ENCODE data around the gene PACSIN1. TPM values are rescaled to one million over a fixed set of nuclear protein-coding genes. Genes with fewer than 3 reads are reported as not detected.
"Not testable (repeated sequence)": the region's sequence is repeated elsewhere in the genome, so short reads cannot be mapped to it uniquely, and the experiment has no call there.

The PACSIN1 gene
- total RNA-seq, 5 donors from 2014 or later (not counting 1 experiment from before 2014, with no cell fraction given) = 0.86 to 3.2 (median 2.4) TPM

GRCh38 chr6:34476447-34476846, 10.6 kb downstream of the PACSIN1 start:
- Histone ChIP-seq H3K27me3 (replicated peaks in 1 of 2; ENCODE audit: control insufficient read depth in 2 of 2, extremely low read depth in 1 of 2, insufficient read depth in 2 of 2, low read length in 1 of 2) (no peaks in the 10 kb centered on the region), H3K4me1 (ENCODE audit: control insufficient read depth in 1 of 2, extremely low read depth in 1 of 2, insufficient read depth in 2 of 2, low read length in 2 of 2) (no peaks in the 10 kb centered on the region), H3K4me3 (ENCODE audit: control insufficient read depth in 1 of 2, extremely low read depth in 1 of 2, low read length in 1 of 2) (no peak overlapping the region), H3K9me3 (no peaks in the 10 kb centered on the region), H3K36me3 (ENCODE audit: control insufficient read depth in 2 of 2, extremely low read depth in 1 of 2, insufficient read depth in 1 of 2, low read length in 1 of 2) (no peaks in the 10 kb centered on the region), H3K27ac (ENCODE audit: low read length) (no peak overlapping the region)
- Mint-ChIP-seq H3K36me3 (no peaks in the 10 kb centered on the region), H3K9me3 (peaks cover 0 to 5% (median 0%) of the 10 kb centered on the region in 3 donors), H3K4me1 (no peaks in the 10 kb centered on the region), H3K27ac (no peak overlapping the region), H3K4me3 (no peak overlapping the region), H3K27me3 (no peaks in the 10 kb centered on the region)
- no peak for ATAC-seq (replicated peaks in 1 of 4)
- ChIA-PET CTCF (interaction anchor here (0.6 to 0.7 kb wide), 2 partner anchors 131 to 269 kb away, joined by 4 read pairs; no protein-coding TSS in a partner anchor), POLR2A (no interaction called here)
- WGBS (ENCODE audit: insufficient coverage) = 83% methylated on average over 3 of the region's 5 CpGs
- DNase-seq = no peak

DNA sequence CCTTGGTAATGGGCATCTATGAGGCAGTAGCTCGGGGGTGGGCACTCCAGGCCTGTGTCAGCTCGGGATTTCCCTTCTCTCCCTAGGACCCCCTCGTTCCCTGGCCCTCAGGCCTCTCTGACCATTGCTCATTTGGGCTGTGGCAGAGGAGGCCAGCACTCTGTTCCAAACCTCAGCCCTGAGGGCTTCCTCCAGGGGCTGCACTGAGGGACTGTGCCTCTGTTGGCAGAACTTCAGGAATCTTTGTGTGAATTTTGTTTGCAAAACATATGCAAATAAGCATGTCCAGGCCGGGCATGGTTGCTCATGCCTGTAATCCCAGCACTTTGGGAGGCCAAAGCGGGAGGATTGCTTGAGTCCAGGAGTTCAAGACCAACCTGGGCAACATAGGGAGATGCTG, 11.0 kb downstream of the PACSIN1 start:
- Histone ChIP-seq H3K36me3 (ENCODE audit: control insufficient read depth in 2 of 2, extremely low read depth in 1 of 2, insufficient read depth in 1 of 2, low read length in 1 of 2) (no peaks in the 10 kb centered on the region), H3K4me3 (ENCODE audit: control insufficient read depth in 1 of 2, extremely low read depth in 1 of 2, low read length in 1 of 2) (no peak overlapping the region), H3K9me3 (no peaks in the 10 kb centered on the region), H3K27ac (ENCODE audit: low read length) (no peak overlapping the region), H3K27me3 (replicated peaks in 1 of 2; ENCODE audit: control insufficient read depth in 2 of 2, extremely low read depth in 1 of 2, insufficient read depth in 2 of 2, low read length in 1 of 2) (no peaks in the 10 kb centered on the region), H3K4me1 (ENCODE audit: control insufficient read depth in 1 of 2, extremely low read depth in 1 of 2, insufficient read depth in 2 of 2, low read length in 2 of 2) (no peaks in the 10 kb centered on the region)
- H3K27ac Mint-ChIP-seq = no peak overlapping the region
- no peaks in the 10 kb centered on the region for H3K4me1 Mint-ChIP-seq
- WGBS (ENCODE audit: insufficient coverage) = 75% methylated on average over 4 of the region's 5 CpGs
- no peaks in the 10 kb centered on the region for H3K36me3 Mint-ChIP-seq
- ATAC-seq (replicated peaks in 1 of 4) = no peak
- no peak overlapping the region for H3K4me3 Mint-ChIP-seq
- ChIA-PET POLR2A (no interaction called here), CTCF (interaction anchor here in 1 of 2 donors (0.7 kb wide), 1 partner anchor 130 kb away, joined by 4 read pairs; no protein-coding TSS in a partner anchor)
- DNase-seq = no peak
- peaks cover 0 to 5% (median 0%) of the 10 kb centered on the region in 3 donors for H3K9me3 Mint-ChIP-seq
- H3K27me3 Mint-ChIP-seq = no peaks in the 10 kb centered on the region

DNA sequence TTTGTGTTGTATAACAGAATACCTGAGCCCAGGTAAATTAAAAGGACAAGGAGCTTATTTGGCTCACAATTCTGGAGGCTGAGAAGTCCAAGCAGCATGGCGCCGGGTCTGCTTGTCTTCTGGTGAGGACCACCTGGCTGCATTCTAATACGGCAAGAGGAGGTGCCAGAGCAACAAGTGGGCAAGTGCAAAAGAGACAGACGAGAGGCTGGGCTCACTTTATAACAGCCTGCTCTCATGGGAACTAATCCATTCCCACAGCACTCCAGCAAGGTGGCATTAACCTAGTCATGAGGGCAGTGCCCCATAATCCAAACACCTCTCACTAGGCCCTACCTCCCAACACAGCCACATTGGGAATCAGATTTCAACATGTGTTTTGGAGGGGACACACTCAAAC, 12.9 kb downstream of the PACSIN1 start:
- H3K4me3 ChIP-seq (ENCODE audit: control insufficient read depth in 1 of 2, extremely low read depth in 1 of 2, low read length in 1 of 2) = no peak overlapping the region
- Mint-ChIP-seq H3K36me3 (no peaks in the 10 kb centered on the region), H3K4me3 (no peak overlapping the region), H3K9me3 (peaks cover 0 to 5% (median 0%) of the 10 kb centered on the region in 3 donors), H3K27ac (no peak overlapping the region), H3K4me1 (peaks cover 0 to under 1% (median 0%) of the 10 kb centered on the region in 3 donors), H3K27me3 (no peaks in the 10 kb centered on the region)
- DNase-seq (no peak), ATAC-seq (replicated peaks in 1 of 4) (no peak)
- H3K36me3 ChIP-seq (ENCODE audit: control insufficient read depth in 2 of 2, extremely low read depth in 1 of 2, insufficient read depth in 1 of 2, low read length in 1 of 2) = no peaks in the 10 kb centered on the region
- H3K4me1 ChIP-seq (ENCODE audit: control insufficient read depth in 1 of 2, extremely low read depth in 1 of 2, insufficient read depth in 2 of 2, low read length in 2 of 2) = no peaks in the 10 kb centered on the region
- no peaks in the 10 kb centered on the region for H3K9me3 ChIP-seq
- 92% methylated on average over 4 of the region's 4 CpGs for WGBS (ENCODE audit: insufficient coverage)
- ChIA-PET POLR2A (interaction anchor here in 1 of 2 donors (0.7 kb wide), 1 partner anchor 400 kb away, joined by 15 read pairs; no protein-coding TSS in a partner anchor), CTCF (interaction anchor here in 1 of 2 donors (0.8 kb wide), 1 partner anchor 34 kb away, joined by 4 read pairs; no protein-coding TSS in a partner anchor)
- peaks cover 0 to 3% of the 10 kb centered on the region in 2 experiments for H3K27me3 ChIP-seq (replicated peaks in 1 of 2; ENCODE audit: control insufficient read depth in 2 of 2, extremely low read depth in 1 of 2, insufficient read depth in 2 of 2, low read length in 1 of 2)
- H3K27ac ChIP-seq (ENCODE audit: low read length) = no peak overlapping the region

- H3K27me3 ChIP-seq (replicated peaks in 1 of 2; ENCODE audit: control insufficient read depth in 2 of 2, extremely low read depth in 1 of 2, insufficient read depth in 2 of 2, low read length in 1 of 2); CTCF ChIA-PET; H3K36me3 ChIP-seq (ENCODE audit: control insufficient read depth in 2 of 2, extremely low read depth in 1 of 2, insufficient read depth in 1 of 2, low read length in 1 of 2); H3K9me3 ChIP-seq; H3K27me3 Mint-ChIP-seq; H3K36me3 Mint-ChIP-seq; DNase-seq; H3K27ac ChIP-seq (ENCODE audit: low read length); H3K4me3 ChIP-seq (ENCODE audit: control insufficient read depth in 1 of 2, extremely low read depth in 1 of 2, low read length in 1 of 2); H3K9me3 Mint-ChIP-seq; POLR2A ChIA-PET; ATAC-seq (replicated peaks in 1 of 4): not testable (repeated sequence)
- peak overlapping the region in 1 of 3 donors; percentile 69 for H3K4me3 Mint-ChIP-seq
- peaks cover 21 to 31% of the 10 kb centered on the region in 2 experiments for H3K4me1 ChIP-seq (ENCODE audit: control insufficient read depth in 1 of 2, extremely low read depth in 1 of 2, insufficient read depth in 2 of 2, low read length in 2 of 2)
- H3K4me1 Mint-ChIP-seq = peaks cover 29 to 39% (median 30%) of the 10 kb centered on the region in 3 donors
- 97% methylated on average over 4 of the region's 5 CpGs for WGBS (ENCODE audit: insufficient coverage)
- peak overlapping the region in 1 of 2 donors; percentile 35 for H3K27ac Mint-ChIP-seq
Observed at GRCh38 chr6:34483781-34484180, 17.9 kb downstream of the PACSIN1 start.

- Histone ChIP-seq H3K36me3 (ENCODE audit: control insufficient read depth in 2 of 2, extremely low read depth in 1 of 2, insufficient read depth in 1 of 2, low read length in 1 of 2) (no peaks in the 10 kb centered on the region), H3K27ac (ENCODE audit: low read length) (peak overlapping the region; percentile 54), H3K4me3 (ENCODE audit: control insufficient read depth in 1 of 2, extremely low read depth in 1 of 2, low read length in 1 of 2) (no peak overlapping the region), H3K27me3 (replicated peaks in 1 of 2; ENCODE audit: control insufficient read depth in 2 of 2, extremely low read depth in 1 of 2, insufficient read depth in 2 of 2, low read length in 1 of 2) (peaks cover 0 to 3% of the 10 kb centered on the region in 2 experiments), H3K4me1 (ENCODE audit: control insufficient read depth in 1 of 2, extremely low read depth in 1 of 2, insufficient read depth in 2 of 2, low read length in 2 of 2) (peaks cover 21 to 31% of the 10 kb centered on the region in 2 experiments), H3K9me3 (no peaks in the 10 kb centered on the region)
- CTCF ChIA-PET = no interaction called here
- no CpG with 5 or more reads among the region's 1 CpG for WGBS (ENCODE audit: insufficient coverage)
- POLR2A ChIA-PET = no interaction called here
- H3K36me3 Mint-ChIP-seq = no peaks in the 10 kb centered on the region
- H3K27ac Mint-ChIP-seq = peak overlapping the region; percentile 5 to 35
- H3K4me1 Mint-ChIP-seq = peaks cover 29 to 39% (median 30%) of the 10 kb centered on the region in 3 donors
- no peaks in the 10 kb centered on the region for H3K27me3 Mint-ChIP-seq
- no peaks in the 10 kb centered on the region for H3K9me3 Mint-ChIP-seq
- ATAC-seq (replicated peaks in 1 of 4) (no peak), DNase-seq (no peak)
- peak overlapping the region in 1 of 3 donors; percentile 69 for H3K4me3 Mint-ChIP-seq
Observed at GRCh38 chr6:34484391-34484790, 18.5 kb downstream of the PACSIN1 start.

GRCh38 chr6:34484899-34485298, 19.0 kb downstream of the PACSIN1 start:
- POLR2A ChIA-PET = no interaction called here

More at GRCh38 chr6:34484899-34485298, 19.0 kb downstream of the PACSIN1 start:
- WGBS (ENCODE audit: insufficient coverage) = 3% methylated on average over 4 of the region's 7 CpGs
- CTCF ChIA-PET = no interaction called here
- H3K4me3 ChIP-seq (ENCODE audit: control insufficient read depth in 1 of 2, extremely low read depth in 1 of 2, low read length in 1 of 2) = peak overlapping the region in 1 of 2 donors; percentile 23
- peaks cover 29 to 39% (median 30%) of the 10 kb centered on the region in 3 donors for H3K4me1 Mint-ChIP-seq
- peak overlapping the region; percentile 83 to 86 for H3K27ac Mint-ChIP-seq
- H3K27me3 Mint-ChIP-seq = no peaks in the 10 kb centered on the region
- H3K36me3 ChIP-seq (ENCODE audit: control insufficient read depth in 2 of 2, extremely low read depth in 1 of 2, insufficient read depth in 1 of 2, low read length in 1 of 2) = no peaks in the 10 kb centered on the region
- H3K4me3 Mint-ChIP-seq = peak overlapping the region; percentile 29 to 69 (median 40)
- peak overlapping the region; percentile 54 for H3K27ac ChIP-seq (ENCODE audit: low read length)
- H3K9me3 ChIP-seq = no peaks in the 10 kb centered on the region
- H3K27me3 ChIP-seq (replicated peaks in 1 of 2; ENCODE audit: control insufficient read depth in 2 of 2, extremely low read depth in 1 of 2, insufficient read depth in 2 of 2, low read length in 1 of 2) = peaks cover 0 to 3% of the 10 kb centered on the region in 2 experiments
- DNase-seq (peak; percentile 14 to 70 (median 41)), ATAC-seq (replicated peaks in 1 of 4) (peak; percentile 88 to 96 (median 93))
- H3K4me1 ChIP-seq (ENCODE audit: control insufficient read depth in 1 of 2, extremely low read depth in 1 of 2, insufficient read depth in 2 of 2, low read length in 2 of 2) = peaks cover 21 to 31% of the 10 kb centered on the region in 2 experiments
- H3K9me3 Mint-ChIP-seq = no peaks in the 10 kb centered on the region
- no peaks in the 10 kb centered on the region for H3K36me3 Mint-ChIP-seq
